Sigmoid colon (tissue), 7 donors: ENCODE measurements around the gene TP53BP2. TPM values are rescaled to one million over a fixed set of nuclear protein-coding genes. Genes with fewer than 3 reads are reported as not detected.

Source experiments
- DNase-seq: peaks from one replicate; pipeline ENCODE4 v3.0.0-alpha.2; 2019
- H3K27ac ChIP-seq, 4 donors: fragments of 200-600 bp; sonication (generic); one replicate each; pipeline ENCODE4 v1.5.1; 2016 to 2019; ENCODE audit warnings: mild to moderate bottlenecking in 1 of 4
- H3K27me3 ChIP-seq, 3 donors: fragments of 200-600 bp; sonication (generic); one replicate each; pipeline ENCODE4 v1.5.1; 2019; ENCODE audit warnings: mild to moderate bottlenecking in 1 of 3
- H3K36me3 ChIP-seq, 4 donors: fragments of 200-600 bp; sonication (generic); one replicate each; pipeline ENCODE4 v1.5.1; 2016 to 2019
- H3K4me1 ChIP-seq, 4 donors: fragments of 200-600 bp; sonication (generic); one replicate each; pipeline ENCODE4 v1.5.1; 2017 to 2019
- H3K4me3 ChIP-seq, 4 donors: fragments of 200-600 bp; sonication (generic); one replicate each; pipeline ENCODE4 v1.5.1; 2017 to 2019; ENCODE audit warnings: mild to moderate bottlenecking in 2 of 4, moderate library complexity in 1 of 4
- H3K9me3 ChIP-seq, 4 donors: fragments of 200-600 bp in 3 of 4; sonication (generic) in 3 of 4; one replicate each; pipeline versions ENCODE4 v1.5.1 to v1.6.1; 2013 to 2019
- CTCF ChIP-seq, 4 experiments: fragments of 450-650 bp in 3 of 4; fragments of 200-600 bp in 1 of 4; IDR thresholded peaks; one replicate each; pipeline ENCODE4 v1.5.1; 2016 to 2019; ENCODE audit warnings: antibody characterized with exemption in 4 of 4, mild to moderate bottlenecking in 3 of 4, moderate library complexity in 2 of 4
- EP300 ChIP-seq, 4 donors: sonication (generic); formaldehyde crosslinking; IDR thresholded peaks; one replicate each; pipeline ENCODE4 v1.6.1; 2017; ENCODE audit warnings: antibody characterized with exemption in 4 of 4
- POLR2A ChIP-seq, 2 donors: fragments of 450-650 bp; IDR thresholded peaks; one replicate each; pipeline ENCODE4 v1.6.1; 2016; ENCODE audit warnings: antibody characterized with exemption in 2 of 2, mild to moderate bottlenecking in 2 of 2, moderate library complexity in 2 of 2
- POLR2AphosphoS5 ChIP-seq, 4 donors: sonication (generic); formaldehyde crosslinking; IDR thresholded peaks; one replicate each; pipeline ENCODE4 v1.6.1; 2017; ENCODE audit warnings: antibody characterized with exemption in 4 of 4
- WGBS, 2 donors: extraction: QIAGEN DNeasy Blood & Tissue Kit; methylation state at CpG; one replicate each; pipeline ENCODE4 v1.1.7; 2013; 5-methylcytosine and 5-hydroxymethylcytosine counted together
- intact Hi-C: fragments of 100-400 bp; cut with DNase I; formaldehyde crosslinking; loops from one replicate; pipeline ENCODE4 v1.15.1; 2023
- polyA plus RNA-seq, 3 donors: library from polyadenylated mRNA; stranded (reverse); fragments of 200-250 nt; gene quantifications; one replicate each; pipeline ENCODE4 v1.2.3, GENCODE V29; 2013
- total RNA-seq, 4 donors: library from RNA; depleted of rRNA; stranded (reverse); fragments of >200 nt; gene quantifications; one replicate each; pipeline ENCODE4 v1.1.0, GENCODE V29; 2016
- donor health status: healthy with polysubstance abuse.
- donor health status: Bipolar disorder and iron deficiency.
- donor health status: healthy.

Gene TP53BP2
- total and polyA plus RNA-seq, 7 donors = 10.2 to 28.5 (median 24.6) TPM

DNA sequence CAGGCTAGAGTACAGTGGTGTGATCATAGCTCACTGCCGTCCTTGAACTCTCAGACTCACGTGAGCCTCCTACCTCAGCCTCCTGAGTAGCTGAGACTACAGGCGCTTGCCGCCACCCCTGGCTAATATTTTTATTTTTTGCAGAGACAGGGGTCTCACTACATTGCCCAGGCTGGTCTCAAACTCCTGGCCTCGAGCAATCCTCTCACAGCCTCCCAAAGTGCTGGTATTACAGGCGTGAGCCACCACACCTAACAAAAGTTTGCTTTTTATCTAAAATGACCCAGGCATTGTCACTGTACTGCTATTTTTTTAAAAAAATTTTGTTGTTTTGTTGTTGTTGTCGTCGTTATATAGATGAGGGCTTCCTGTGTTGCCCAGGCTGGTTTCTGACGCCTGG, 87.0 kb downstream of the TP53BP2 start:
- Histone ChIP-seq H3K36me3 (peaks cover 15 to 100% (median 66%) of the 10 kb centered on the region in 4 donors), H3K9me3 (no peaks in the 10 kb centered on the region), H3K27ac (no peak overlapping the region), H3K4me1 (no peaks in the 10 kb centered on the region), H3K4me3 (no peak overlapping the region), H3K27me3 (no peaks in the 10 kb centered on the region)
- 95 to 97% methylated on average over 9 of the region's 9 CpGs for WGBS, 2 donors
- intact Hi-C loops = no loop called here
- no peak for TF ChIP-seq CTCF (IDR thresholded peaks at IDR 0.05)
- no peak for TF ChIP-seq POLR2A (IDR thresholded peaks at IDR 0.05)
- no peak for TF ChIP-seq POLR2AphosphoS5 (IDR thresholded peaks at IDR 0.05)
- TF ChIP-seq EP300 (IDR thresholded peaks at IDR 0.05) = no peak
- no peak for DNase-seq

GRCh38 chr1:223756806-223757700, 88.7 kb downstream of the TP53BP2 start:
- intact Hi-C loops = no loop called here
- Histone ChIP-seq H3K27me3 (no peaks in the 10 kb centered on the region), H3K4me3 (no peak overlapping the region), H3K9me3 (no peaks in the 10 kb centered on the region), H3K27ac (no peak overlapping the region), H3K36me3 (peaks cover 23 to 100% (median 67%) of the 10 kb centered on the region in 4 donors), H3K4me1 (no peaks in the 10 kb centered on the region)
- DNase-seq = no peak
- 96 to 97% methylated on average over 20 of the region's 20 CpGs for WGBS, 2 donors
- TF ChIP-seq EP300 (IDR thresholded peaks at IDR 0.05) = no peak
- no peak for TF ChIP-seq CTCF (IDR thresholded peaks at IDR 0.05)
- TF ChIP-seq POLR2A (IDR thresholded peaks at IDR 0.05) = no peak
- TF ChIP-seq POLR2AphosphoS5 (IDR thresholded peaks at IDR 0.05) = no peak

DNA sequence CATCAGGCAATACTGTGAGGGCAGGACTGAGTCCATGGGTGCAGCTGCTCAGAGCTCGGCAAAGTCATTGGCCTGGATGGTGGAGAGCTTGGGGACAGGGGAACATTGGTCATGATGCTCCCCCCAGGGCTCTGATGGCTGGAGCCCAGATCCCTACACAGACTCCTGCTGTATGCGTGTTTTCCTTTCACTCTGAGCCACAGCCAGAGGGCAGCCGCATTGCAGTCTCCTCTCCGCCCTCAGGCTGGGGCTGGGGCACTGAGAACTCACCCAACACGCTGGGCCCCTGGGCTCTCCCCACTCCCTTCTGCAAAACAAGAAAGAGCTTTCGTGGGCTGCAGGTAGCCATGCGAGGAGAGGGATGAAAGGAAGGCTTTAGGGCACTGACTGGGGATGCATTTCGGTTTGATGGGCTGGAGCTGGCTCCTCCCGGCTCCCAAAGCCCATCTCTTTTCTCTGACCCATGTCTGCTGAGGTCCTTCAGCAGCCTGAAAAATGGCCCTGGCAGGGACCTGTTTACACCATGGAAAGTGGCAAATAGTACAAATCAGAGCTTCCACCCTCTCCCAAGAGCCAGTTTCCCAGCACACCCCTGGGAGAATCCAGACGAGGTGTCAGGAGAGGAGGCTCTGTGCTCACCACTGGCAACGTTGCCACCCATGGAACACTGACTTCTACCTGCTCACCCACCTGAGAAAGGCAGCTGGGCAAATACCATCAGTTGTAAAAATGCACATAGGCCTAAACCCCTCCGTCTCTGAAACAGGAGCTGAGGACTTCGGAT, 89.6 kb downstream of the TP53BP2 start:
- 88 to 91% methylated on average over 13 of the region's 13 CpGs for WGBS, 2 donors
- TF ChIP-seq POLR2A (IDR thresholded peaks at IDR 0.05) (no peak), EP300 (IDR thresholded peaks at IDR 0.05) (no peak)
- Histone ChIP-seq H3K27me3 (no peaks in the 10 kb centered on the region), H3K4me3 (no peak overlapping the region), H3K4me1 (no peaks in the 10 kb centered on the region), H3K27ac (no peak overlapping the region), H3K9me3 (no peaks in the 10 kb centered on the region), H3K36me3 (peaks cover 32 to 100% (median 69%) of the 10 kb centered on the region in 4 donors)
- DNase-seq = no peak
- intact Hi-C loops = no loop called here

DNA sequence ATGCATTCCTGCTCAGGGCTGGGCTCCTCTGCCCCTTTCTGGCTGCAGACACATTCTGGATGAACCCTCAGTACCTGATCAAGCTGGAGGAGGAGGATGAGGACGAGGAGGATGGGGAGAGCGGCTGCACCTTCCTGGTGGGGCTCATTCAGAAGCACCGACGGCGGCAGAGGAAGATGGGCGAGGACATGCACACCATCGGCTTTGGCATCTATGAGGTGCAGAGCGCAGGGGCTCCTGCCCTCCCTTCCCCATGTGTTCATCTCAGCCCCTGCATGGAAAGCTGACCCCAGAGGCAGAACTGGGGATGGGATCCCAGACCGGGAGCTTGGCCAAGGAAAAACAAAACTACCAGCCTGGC, 90.3 kb downstream of the TP53BP2 start:
- intact Hi-C loops = no loop called here
- Histone ChIP-seq H3K36me3 (peaks cover 33 to 100% (median 69%) of the 10 kb centered on the region in 4 donors), H3K4me3 (no peak overlapping the region), H3K9me3 (no peaks in the 10 kb centered on the region), H3K27ac (no peak overlapping the region), H3K4me1 (no peaks in the 10 kb centered on the region), H3K27me3 (no peaks in the 10 kb centered on the region)
- 92 to 94% methylated on average over 9 of the region's 9 CpGs for WGBS, 2 donors
- DNase-seq = no peak
- TF ChIP-seq EP300 (IDR thresholded peaks at IDR 0.05) (no peak), POLR2AphosphoS5 (IDR thresholded peaks at IDR 0.05) (no peak), POLR2A (IDR thresholded peaks at IDR 0.05) (no peak), CTCF (IDR thresholded peaks at IDR 0.05) (no peak)
